HG03175 (cell line): Measurements from ENCODE around the gene CUEDC1.
A peak's percentile ranks its signal among the peaks of the same experiment; 100 is the strongest.
"Not testable (repeated sequence)": the region's sequence is repeated elsewhere in the genome, so short reads cannot be mapped to it uniquely, and the experiment has no call there.

Experiments used
- ATAC-seq: cut with Tn5 transposase; IDR thresholded peaks from one replicate; pipeline ENCODE4 v1.9.1; 2021; ENCODE audit warnings: mild to moderate bottlenecking, moderate library complexity; ENCODE audit not compliant: unreplicated experiment

CUEDC1 gene

GRCh38 chr17:57958391-57958790 is 3.2 kb upstream of the CUEDC1 start:
- not testable (repeated sequence) for ATAC-seq

DNA sequence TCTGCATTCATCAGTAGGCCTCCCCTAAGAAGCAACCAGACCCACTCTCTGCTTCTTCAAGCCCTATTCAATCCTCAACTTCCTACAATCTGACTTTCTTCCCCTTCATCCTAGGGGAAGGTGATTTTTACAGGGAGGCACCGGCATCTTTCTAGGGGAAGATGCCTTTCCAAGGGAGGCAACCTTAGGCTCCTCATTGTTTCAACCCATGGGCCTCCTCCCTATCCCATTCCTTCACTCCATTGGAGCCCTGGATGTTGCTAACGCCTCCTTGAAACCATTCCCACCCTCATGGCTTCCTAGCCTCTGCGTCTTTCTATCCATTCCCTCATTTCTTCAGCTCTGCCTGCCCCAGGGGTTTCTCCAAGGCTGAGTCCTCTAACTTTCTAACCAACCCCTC is 2.7 kb upstream of the CUEDC1 start:
- no peak for ATAC-seq

- no peak for ATAC-seq
These were observed 2.1 kb upstream of the CUEDC1 start for GRCh38 chr17:57957120-57957850.

- ATAC-seq = no peak
These were observed 1.3 kb upstream of the CUEDC1 start for GRCh38 chr17:57956291-57957119.

DNA sequence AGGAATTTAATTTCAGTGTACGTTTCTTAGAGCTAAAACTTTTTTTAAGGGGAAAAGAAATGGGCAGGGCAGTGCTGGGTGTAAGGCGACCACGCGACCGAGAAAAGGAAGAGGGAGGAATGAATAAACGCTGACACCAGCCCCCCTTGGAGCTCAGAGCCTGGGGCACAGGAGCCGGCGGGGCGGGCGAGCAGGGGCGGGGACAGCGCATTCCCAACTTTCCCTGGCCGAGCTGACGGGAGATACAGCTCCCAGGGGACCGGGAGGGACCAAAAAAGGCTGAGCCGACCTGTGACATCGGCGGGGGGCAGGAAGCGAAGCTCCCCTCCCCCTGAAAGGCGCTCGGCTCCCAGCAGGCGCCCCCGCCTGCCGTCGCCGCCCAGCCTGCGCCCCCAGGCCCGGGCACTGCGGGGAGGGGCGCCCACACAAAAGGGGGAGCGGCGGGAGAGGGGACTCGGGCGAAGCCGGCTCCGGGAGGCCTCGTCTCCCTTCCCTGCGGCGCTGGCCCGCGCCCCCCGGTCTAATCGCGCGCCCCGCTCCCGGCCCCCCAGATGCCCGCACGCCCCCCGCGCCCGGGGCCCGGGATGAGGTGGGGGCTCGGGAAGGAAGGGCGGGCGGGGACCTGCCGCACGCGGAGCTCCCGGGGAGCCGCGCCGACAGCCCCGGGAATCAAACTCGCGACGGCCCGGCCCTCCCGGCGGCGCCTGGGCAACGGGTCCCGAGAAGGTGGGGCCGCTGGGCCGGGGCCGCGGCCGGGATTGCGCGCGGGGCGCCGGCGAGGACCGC is 622 bp downstream of the CUEDC1 start:
- ATAC-seq = no peak

GRCh38 chr17:57953705-57954396 is 1.4 kb downstream of the CUEDC1 start:
- ATAC-seq = no peak

DNA sequence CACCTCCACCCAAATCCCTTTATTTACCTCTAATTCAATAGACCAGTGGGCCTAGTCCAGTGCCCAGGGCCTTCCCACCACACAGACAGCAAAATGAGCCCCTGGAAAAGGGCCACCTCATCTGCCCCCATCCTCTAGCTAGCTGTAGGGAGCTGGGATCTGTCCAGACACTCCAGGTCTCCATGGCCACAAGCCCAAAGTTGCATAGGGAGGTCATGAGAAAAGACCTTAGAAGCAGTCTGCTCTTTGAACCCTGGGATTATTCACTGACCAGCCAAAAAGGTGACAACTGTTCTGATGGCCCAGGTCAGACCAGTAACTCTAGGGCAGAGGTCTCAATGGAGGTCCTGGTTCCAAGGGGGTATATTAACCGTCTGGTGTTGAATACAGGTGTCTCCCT is 2.0 kb downstream of the CUEDC1 start:
- no peak for ATAC-seq

DNA sequence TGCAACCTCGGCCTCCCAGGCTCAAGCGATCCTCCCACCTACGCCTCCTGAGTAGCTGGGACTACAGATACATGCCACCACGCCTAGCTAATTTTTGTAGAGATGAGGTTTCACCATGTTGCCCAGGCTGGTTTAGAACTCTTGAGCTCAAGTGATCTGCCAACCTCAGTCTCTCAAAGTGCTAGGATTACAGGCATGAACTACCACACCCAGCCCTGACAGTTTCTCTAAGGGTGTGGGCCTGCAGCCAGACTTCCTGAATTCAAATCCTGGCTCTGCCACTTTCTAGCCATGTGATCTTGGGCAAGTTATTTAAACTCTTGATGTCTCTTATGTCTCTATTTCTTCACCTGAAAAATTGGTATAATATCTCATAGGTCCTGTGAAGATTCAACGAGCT is 5.6 kb downstream of the CUEDC1 start:
- ATAC-seq = no peak

- no peak for ATAC-seq
These were observed 6.4 kb downstream of the CUEDC1 start for GRCh38 chr17:57948555-57949420.

GRCh38 chr17:57948169-57948554 is 7.0 kb downstream of the CUEDC1 start:
- no peak for ATAC-seq

GRCh38 chr17:57947369-57947768 is 7.8 kb downstream of the CUEDC1 start:
- ATAC-seq = no peak

GRCh38 chr17:57946798-57947358 is 8.3 kb downstream of the CUEDC1 start:
- ATAC-seq = peak; percentile 94

DNA sequence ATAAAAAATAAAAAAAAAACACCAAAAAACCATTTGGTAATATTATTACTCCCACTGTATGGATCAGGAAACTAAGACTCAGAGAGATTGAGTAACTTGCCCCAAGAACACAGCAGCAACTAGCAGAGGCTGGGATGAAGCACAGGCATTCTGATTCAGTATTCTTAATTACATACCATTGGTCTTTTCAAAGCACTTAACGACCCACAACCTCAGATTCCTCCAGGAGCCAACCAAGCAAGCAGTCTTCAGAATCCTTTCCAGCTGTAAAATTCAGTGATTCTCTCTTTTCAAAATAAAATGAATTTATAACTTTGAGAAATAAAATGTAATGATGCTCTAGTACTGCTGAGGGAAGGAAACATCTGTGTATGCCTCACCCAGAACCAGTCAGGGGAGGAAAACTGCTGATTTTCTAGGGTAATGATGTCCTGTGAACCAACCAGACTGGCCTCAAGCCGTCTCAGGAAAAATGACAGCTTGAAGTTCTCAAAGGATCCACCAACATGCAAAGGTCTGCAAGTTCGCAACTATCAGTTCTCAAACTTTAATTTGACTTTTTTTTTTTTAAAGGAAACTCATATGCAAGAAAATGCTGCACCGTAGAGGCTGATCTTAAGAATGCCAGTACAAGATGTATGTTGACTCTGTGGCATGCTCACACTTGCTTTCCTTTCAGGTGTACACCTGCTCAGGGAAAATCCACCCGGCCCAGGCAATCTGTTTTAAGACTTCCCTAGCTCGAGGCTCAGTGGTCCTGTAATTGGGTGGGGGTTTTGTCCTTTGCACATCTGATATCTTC is 9.0 kb downstream of the CUEDC1 start:
- peak; percentile 12 for ATAC-seq

- ATAC-seq = no peak
These were observed 10.3 kb downstream of the CUEDC1 start for GRCh38 chr17:57944908-57945307.

DNA sequence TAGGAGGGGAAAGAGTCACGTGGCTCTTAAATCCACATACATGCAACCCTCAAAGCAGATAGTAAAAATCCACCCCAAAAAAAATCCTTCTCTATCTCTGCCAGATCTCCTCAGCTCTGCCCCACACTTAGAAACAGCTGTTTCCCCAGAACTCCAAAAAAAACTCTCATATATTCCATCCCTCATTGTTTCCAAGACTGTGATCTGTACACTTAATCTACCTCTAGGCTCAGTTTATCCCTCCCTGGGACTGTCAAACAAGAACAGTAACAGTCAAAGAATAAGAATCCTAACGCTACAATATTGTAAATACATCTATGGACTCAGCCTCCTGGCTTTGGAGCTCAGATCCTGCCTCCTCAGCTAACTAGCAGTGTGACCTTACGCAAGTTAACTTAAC is 11.6 kb downstream of the CUEDC1 start:
- ATAC-seq = no peak

DNA sequence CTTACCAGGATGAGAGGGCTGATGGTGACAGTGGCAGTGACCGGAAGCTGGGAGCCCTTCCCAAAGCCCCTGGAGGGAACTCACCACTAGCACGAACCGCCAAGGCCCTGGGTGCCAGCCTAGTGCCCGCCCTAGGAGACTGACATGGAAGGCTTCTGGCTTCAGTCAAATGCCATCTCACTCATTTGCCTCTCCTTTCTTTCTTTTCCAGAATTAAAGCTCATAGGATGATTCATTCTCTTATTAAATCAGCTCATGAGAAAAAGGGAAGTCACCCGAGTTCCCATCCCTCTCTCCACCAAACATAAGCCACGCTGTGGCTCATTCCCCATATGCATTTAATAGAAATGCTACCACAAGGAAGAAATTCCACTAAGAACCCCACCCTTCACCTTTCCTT is 12.1 kb downstream of the CUEDC1 start:
- ATAC-seq = no peak

GRCh38 chr17:57941384-57942370 is 13.5 kb downstream of the CUEDC1 start:
- no peak for ATAC-seq
